GM10266 (cell line): ENCODE measurements around the gene SLC2A14.
"Not testable (repeated sequence)": the region's sequence is repeated elsewhere in the genome, so short reads cannot be mapped to it uniquely, and the experiment has no call there.

Experiments
- DNase-seq: peaks from one replicate; pipeline ENCODE4 v3.0.0; 2012; ENCODE audit errors: extremely low spot score
- TF ChIP-seq, protein P1 (sequence below): IDR thresholded peaks from 2 replicates; pipeline ENCODE4 v1.5.1; 2012; ENCODE audit warnings: mild to moderate bottlenecking, low read depth; ENCODE audit not compliant: control insufficient read depth, insufficient read depth; ENCODE audit errors: missing control alignments

Gene SLC2A14

DNA sequence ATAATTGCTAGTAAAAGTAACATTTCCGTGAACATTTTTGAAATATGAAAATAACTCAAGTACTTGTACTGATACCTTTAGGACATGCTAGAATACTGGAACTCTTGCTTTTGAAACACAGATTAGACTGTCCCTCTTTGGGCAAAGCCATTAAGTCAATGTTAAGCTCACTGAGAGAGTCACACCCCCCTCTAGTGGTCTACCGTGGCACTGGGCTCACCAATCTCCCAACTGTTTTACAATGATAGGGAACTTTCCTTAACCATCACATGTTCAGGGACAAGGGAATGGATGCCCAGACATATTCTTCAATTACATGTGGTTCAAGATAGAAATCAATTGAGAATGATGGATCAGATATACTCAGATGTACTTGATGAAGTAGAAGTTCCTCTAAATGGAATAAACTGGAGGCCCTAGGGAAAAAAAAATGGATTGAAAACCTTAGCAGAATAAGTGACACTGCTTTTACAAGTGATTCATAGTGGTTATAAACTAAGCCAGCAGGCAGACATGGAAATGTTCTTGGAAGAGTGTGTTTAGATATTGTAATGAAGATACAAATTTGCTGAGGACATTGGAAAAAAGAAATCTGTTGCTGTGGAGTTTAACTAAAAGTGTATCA is 65.7 kb downstream of the SLC2A14 start:
- peak; percentile 67 for DNase-seq

DNA sequence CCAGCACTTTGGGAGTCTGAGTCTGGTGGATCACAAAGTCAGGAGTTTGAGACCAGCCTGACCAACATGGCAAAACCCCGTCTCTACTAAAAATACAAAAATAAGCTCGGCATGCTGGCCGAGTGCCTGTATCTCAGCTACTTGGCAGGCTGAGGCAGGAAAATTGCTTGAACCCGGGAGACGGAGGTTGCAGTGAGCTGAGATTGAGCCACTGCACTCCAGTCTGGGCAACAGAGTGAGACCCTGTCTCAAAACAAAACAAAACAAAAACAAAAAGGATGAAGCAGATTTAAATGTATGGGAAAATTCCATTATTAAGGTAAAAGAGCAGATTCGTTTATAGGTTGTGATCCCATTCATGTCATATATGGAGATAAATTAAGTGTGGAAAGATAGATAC is 66.4 kb downstream of the SLC2A14 start:
- DNase-seq = not testable (repeated sequence)

More for the DNA sequence above, 65.7 kb downstream of the SLC2A14 start:
- TF ChIP-seq, protein P1, sequence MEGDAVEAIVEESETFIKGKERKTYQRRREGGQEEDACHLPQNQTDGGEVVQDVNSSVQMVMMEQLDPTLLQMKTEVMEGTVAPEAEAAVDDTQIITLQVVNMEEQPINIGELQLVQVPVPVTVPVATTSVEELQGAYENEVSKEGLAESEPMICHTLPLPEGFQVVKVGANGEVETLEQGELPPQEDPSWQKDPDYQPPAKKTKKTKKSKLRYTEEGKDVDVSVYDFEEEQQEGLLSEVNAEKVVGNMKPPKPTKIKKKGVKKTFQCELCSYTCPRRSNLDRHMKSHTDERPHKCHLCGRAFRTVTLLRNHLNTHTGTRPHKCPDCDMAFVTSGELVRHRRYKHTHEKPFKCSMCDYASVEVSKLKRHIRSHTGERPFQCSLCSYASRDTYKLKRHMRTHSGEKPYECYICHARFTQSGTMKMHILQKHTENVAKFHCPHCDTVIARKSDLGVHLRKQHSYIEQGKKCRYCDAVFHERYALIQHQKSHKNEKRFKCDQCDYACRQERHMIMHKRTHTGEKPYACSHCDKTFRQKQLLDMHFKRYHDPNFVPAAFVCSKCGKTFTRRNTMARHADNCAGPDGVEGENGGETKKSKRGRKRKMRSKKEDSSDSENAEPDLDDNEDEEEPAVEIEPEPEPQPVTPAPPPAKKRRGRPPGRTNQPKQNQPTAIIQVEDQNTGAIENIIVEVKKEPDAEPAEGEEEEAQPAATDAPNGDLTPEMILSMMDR = peak; percentile 72

DNA sequence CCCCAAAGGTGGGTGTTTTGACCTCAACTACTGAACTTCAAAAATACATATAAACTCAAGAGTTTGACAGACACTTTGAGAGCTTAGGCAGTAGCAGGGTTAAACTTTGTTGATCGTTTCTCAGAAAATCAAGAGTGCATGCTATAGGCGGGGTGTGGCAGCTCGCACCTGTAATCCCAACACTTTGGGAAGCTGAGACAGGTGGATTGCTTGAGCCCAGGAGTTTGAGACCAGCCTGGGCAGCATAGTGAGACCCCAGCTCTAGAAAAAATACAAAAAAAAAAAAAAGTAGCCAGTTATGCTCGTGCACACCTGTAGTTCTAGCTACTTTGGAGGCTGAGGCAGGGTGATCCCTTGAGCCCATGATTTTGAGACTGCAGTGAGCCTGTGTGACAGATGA is 71.3 kb downstream of the SLC2A14 start:
- TF ChIP-seq, protein P1 = no peak
- DNase-seq = no peak

DNA sequence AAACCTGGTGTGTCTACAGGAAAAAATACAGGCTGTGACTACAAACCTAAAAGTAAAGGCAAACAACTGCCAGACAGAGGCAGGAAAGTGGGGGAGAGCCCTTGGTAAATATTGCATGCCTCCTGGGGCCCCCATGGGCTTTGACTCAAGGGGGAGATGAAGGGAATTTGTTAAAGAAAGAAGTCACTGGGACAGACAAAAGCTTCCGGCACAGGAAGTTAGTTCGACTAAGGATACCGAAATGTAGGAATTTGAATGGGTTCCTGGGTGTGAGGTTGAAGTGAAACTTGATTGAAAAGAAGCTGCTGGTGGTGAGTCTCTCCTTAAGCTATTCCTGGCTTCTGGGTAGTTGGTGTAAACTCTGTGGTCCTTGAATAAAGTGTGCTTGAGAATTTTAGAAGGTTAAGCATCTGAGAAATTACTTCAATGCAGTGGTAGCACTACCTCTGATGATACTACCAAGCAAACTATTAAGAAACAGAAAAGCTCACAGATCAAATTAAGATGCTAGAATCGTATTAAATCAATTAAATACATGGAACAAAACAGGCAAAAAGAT is 73.9 kb downstream of the SLC2A14 start:
- not testable (repeated sequence) for DNase-seq

DNA sequence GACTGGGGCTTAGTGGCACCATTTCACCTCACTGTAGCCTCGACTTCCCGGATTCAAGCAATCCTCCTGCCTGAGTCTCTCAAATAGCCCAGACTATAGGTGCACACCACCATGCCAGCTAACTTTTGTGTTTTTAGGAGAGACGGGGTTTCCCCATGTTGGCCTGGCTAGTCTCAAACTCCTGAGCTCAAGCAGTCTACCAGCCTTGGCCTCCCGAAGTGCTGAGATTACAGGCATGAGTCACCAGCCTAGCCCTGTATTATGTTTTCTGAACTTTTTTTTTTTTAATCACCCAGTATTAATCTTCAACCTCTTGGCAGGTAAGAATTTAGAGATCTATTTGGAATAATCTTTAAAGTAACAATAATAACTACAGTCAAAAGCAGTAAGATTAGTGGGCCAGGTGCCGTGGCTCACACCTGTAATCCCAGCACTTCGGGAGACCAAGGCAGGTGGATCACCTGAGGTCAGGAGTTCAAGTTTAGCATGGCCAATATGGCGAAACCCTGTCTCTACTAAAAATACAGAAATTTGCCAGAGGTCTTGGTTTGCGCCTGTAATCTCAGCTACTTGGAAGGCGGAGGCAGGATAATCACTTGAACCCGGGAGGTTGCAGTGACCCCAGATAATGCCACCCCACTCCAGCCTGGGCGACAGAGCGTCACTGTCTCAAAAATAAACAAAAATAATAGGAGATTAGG is 74.9 kb downstream of the SLC2A14 start:
- no peak for DNase-seq

DNA sequence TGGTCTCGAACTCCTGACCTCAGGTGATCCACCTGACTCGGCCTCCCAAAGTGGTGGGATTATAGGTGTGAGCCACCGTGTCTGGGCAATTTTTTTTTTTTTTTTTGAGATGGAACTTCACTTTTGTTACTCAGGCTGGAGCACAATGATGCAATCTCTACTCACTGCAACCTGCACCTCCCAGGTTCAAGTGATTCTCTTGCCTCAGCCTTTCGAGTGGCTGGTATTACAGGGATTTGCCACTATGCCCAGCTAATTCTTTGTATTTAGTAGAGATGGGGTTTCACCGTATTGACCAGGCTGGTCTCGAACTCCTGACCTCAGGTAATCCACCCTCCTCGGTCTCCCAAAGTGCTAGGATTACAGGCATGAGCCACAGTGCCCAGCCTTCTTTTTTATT is 75.4 kb downstream of the SLC2A14 start:
- not testable (repeated sequence) for DNase-seq

More for the DNA sequence above, 74.9 kb downstream of the SLC2A14 start:
- TF ChIP-seq, protein P1 = no peak

DNA sequence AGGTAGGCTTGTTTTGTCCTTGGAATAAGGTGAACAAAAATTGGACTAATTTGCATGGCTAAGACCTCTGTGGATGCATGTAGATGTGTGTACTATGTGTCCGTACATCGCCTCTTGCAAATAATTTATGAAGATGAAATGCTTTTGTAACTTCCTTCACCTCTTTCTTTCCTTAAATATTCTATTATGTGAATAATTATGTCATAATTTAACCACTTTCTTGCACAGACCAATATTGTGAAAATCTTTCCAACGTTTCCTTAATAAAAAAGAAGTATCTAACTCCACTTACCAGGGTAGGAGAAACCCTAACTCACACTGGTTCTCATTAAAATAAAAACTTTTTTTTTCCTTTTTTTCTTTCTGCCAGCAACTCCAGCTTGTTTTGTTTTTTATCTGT is 79.5 kb downstream of the SLC2A14 start:
- TF ChIP-seq, protein P1 = no peak
- DNase-seq = no peak

DNA sequence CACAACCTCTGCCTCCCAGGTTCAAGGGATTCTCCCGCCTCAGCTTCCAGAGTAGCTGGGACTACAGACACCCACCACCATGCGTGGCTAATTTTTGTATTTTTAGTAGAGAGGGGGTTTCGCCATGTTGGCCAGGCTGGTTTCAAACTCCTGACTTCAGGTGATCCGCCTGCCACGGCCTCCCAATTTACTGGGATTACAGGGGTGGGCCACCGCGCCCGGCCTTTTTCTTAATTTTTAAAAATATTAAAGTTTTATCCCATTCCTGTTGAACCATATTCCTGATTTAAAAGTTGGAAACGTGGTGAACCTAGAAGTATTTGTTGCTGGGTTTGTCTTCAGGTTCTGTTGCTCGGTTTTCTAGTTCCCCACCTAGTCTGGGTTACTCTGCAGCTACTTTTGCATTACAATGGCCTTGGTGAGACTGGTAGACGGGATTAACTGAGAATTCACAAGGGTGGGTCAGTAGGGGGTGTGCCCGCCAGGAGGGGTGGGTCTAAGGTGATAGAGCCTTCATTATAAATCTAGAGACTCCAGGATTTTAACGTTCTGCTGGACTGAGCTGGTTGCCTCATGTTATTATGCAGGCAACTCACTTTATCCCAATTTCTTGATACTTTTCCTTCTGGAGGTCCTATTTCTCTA is 83.7 kb downstream of the SLC2A14 start, which contains the start of gene NANOG:
TSS of gene NANOG (plus strand) at position 519 of the 645 bp plus-strand sequence. CDS start 213 bp downstream, outside the sequence.
- DNase-seq = not testable (repeated sequence)

DNA sequence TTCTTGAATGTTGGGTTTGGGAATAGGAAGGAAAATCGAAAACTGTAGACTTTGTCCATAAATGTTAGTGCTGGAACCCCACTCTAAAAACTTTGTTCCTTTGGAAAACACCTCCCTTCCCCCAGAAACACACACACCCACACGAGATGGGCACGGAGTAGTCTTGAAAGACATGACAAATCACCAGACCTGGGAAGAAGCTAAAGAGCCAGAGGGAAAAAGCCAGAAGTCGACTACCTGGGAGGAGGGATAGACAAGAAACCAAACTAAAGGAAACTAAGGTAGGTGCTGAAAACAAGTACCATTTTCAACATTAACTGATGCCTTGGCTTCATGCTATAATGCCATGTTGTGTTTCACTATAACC is 84.4 kb downstream of the SLC2A14 start:
- DNase-seq = no peak
- TF ChIP-seq, protein P1 = no peak
